Measurements from ENCODE around the gene SERPINA10. TPM values are rescaled to one million over a fixed set of nuclear protein-coding genes. Genes with fewer than 3 reads are reported as not detected.
"Not testable (repeated sequence)": the region's sequence is repeated elsewhere in the genome, so short reads cannot be mapped to it uniquely, and the experiment has no call there.

The SERPINA10 gene
- total RNA-seq, 1 donor from 2014 or later: not detected

- Mint-ChIP-seq H3K27me3 (ENCODE audit: low read depth) (peaks cover 4% of the 10 kb centered on the region), H3K4me3 (no peak overlapping the region), H3K4me1 (no peaks in the 10 kb centered on the region), H3K36me3 (ENCODE audit: low read depth) (no peaks in the 10 kb centered on the region), H3K27ac (ENCODE audit: unreplicated experiment) (no peak overlapping the region), H3K9me3 (peaks cover 8% of the 10 kb centered on the region)
- no peak for DNase-seq (ENCODE audit: low read depth, low spot score)
- TF ChIP-seq CTCF (conservative IDR thresholded peaks at IDR 0.05): no peak
Measured at GRCh38 chr14:94306047-94306978, 13.2 kb upstream of the SERPINA10 start.

GRCh38 chr14:94305620-94306019 lies 12.6 kb upstream of the SERPINA10 start:
- no peak overlapping the region for H3K4me3 Mint-ChIP-seq
- no peak overlapping the region for H3K27ac Mint-ChIP-seq (ENCODE audit: unreplicated experiment)
- H3K36me3 Mint-ChIP-seq (ENCODE audit: low read depth): no peaks in the 10 kb centered on the region
- H3K27me3 Mint-ChIP-seq (ENCODE audit: low read depth): peaks cover 4% of the 10 kb centered on the region
- no peak for DNase-seq (ENCODE audit: low read depth, low spot score)
- H3K4me1 Mint-ChIP-seq: no peaks in the 10 kb centered on the region
- H3K9me3 Mint-ChIP-seq: peaks cover 8% of the 10 kb centered on the region
- no peak for TF ChIP-seq CTCF (conservative IDR thresholded peaks at IDR 0.05)

- no peak for TF ChIP-seq CTCF (conservative IDR thresholded peaks at IDR 0.05)
- Mint-ChIP-seq H3K4me3 (no peak overlapping the region), H3K36me3 (ENCODE audit: low read depth) (no peaks in the 10 kb centered on the region), H3K27me3 (ENCODE audit: low read depth) (peaks cover 4% of the 10 kb centered on the region), H3K9me3 (peaks cover 10% of the 10 kb centered on the region), H3K27ac (ENCODE audit: unreplicated experiment) (no peak overlapping the region), H3K4me1 (no peaks in the 10 kb centered on the region)
- DNase-seq (ENCODE audit: low read depth, low spot score): no peak
Measured at GRCh38 chr14:94304243-94304642, 11.2 kb upstream of the SERPINA10 start.

DNA sequence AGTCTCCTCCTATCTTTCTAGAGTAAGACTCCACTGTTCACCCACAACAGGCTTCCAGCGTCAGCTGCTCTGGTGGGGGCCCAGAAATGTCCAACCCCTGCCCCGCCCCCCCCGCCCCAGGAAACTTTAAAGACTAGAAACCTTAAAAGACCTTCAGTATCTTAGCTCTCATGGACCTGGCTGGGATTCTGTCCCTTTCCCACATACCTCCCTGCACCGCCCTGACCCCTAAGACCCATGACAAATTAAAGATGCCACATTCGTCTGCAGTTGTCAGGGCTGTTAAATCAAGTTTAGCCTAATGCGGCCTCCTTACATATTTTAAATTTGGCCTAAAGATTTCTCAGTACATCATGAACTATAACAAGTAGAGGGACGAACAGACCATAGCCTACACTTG lies 10.0 kb upstream of the SERPINA10 start:
- Mint-ChIP-seq H3K9me3 (peaks cover 10% of the 10 kb centered on the region), H3K4me1 (no peaks in the 10 kb centered on the region), H3K36me3 (ENCODE audit: low read depth) (no peaks in the 10 kb centered on the region), H3K27ac (ENCODE audit: unreplicated experiment) (no peak overlapping the region), H3K4me3 (no peak overlapping the region), H3K27me3 (ENCODE audit: low read depth) (peaks cover 4% of the 10 kb centered on the region)
- no peak for TF ChIP-seq CTCF (conservative IDR thresholded peaks at IDR 0.05)
- DNase-seq (ENCODE audit: low read depth, low spot score): no peak

DNA sequence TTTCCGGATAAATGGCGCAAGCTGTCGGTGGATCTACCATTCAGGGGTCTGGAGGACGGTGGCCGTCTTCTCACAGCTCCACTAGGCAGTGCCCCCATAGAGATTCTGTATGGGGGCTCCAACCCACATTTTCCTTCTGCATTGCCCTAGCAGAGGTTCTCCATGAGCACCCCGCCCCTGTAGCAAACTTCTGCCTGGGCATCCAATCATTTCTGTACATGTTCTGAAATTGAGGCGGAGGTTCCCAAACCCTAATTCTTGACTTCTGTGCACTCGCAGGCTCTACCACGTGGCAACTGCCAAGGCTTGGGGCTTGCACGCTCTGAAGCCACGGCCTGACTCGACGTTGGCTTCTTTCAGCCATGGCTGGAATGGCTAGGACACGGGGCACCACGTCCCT lies 5.1 kb upstream of the SERPINA10 start:
- Mint-ChIP-seq H3K9me3 (peaks cover 6% of the 10 kb centered on the region), H3K27ac (ENCODE audit: unreplicated experiment) (no peak overlapping the region), H3K36me3 (ENCODE audit: low read depth) (no peaks in the 10 kb centered on the region), H3K4me3 (no peak overlapping the region), H3K4me1 (no peaks in the 10 kb centered on the region), H3K27me3 (ENCODE audit: low read depth) (peaks cover 4% of the 10 kb centered on the region)
- TF ChIP-seq CTCF (conservative IDR thresholded peaks at IDR 0.05): no peak
- no peak for DNase-seq (ENCODE audit: low read depth, low spot score)

- H3K27ac Mint-ChIP-seq (ENCODE audit: unreplicated experiment); DNase-seq (ENCODE audit: low read depth, low spot score); H3K9me3 Mint-ChIP-seq; H3K4me1 Mint-ChIP-seq; H3K36me3 Mint-ChIP-seq (ENCODE audit: low read depth); H3K4me3 Mint-ChIP-seq; H3K27me3 Mint-ChIP-seq (ENCODE audit: low read depth): not testable (repeated sequence)
Measured at GRCh38 chr14:94296181-94296545, 3.1 kb upstream of the SERPINA10 start.

All from neural crest cell (in vitro differentiated cells).